HEK293 (cell line): ENCODE results near the gene ZNF860.
A peak's percentile ranks its signal among the peaks of the same experiment; 100 is the strongest.

Source experiments
- CTCF ChIA-PET: fragments of 350-600 bp; formaldehyde crosslinking; extraction: SDS; loops from one replicate; lab custom pipeline; 2021; ENCODE audit warnings: antibody characterized with exemption; lab: Yijun Ruan, JAX
- POLR2A ChIA-PET: fragments of 300-600 bp; formaldehyde crosslinking; extraction: SDS; loops from one replicate; lab custom pipeline; 2020; ENCODE audit warnings: antibody characterized with exemption, inconsistent platforms; lab: Yijun Ruan, JAX
- H3K27ac ChIP-seq: fragments of 200-500 bp; sonication (Bioruptor generic); 2 replicates; pipeline ENCODE4 v1.5.1; 2014; ENCODE audit warnings: low read depth, low read length, control low read depth, inconsistent platforms; ENCODE audit errors: extremely low read depth
- H3K36me3 ChIP-seq, 2 experiments: fragments of 200-500 bp in 1 of 2; sonication (Bioruptor generic) in 1 of 2; 1 replicate in 1 of 2; 2 replicates in 1 of 2; pipeline ENCODE4 v1.5.1; 2014 to 2017; ENCODE audit warnings: inconsistent platforms in 2 of 2, low read length in 2 of 2; ENCODE audit not compliant: control insufficient read depth in 2 of 2, insufficient read depth in 1 of 2
- H3K4me1 ChIP-seq: fragments of 200-500 bp; sonication (Bioruptor generic); 2 replicates; pipeline ENCODE4 v1.5.1; 2014; ENCODE audit warnings: mild to moderate bottlenecking, low read length, inconsistent platforms; ENCODE audit not compliant: control insufficient read depth, insufficient read depth
- H3K4me3 ChIP-seq: 2 replicates; pipeline ENCODE4 v1.5.1; 2011; ENCODE audit warnings: low read depth, mild to moderate bottlenecking, control low read depth, low read length, moderate library complexity
- H3K9me3 ChIP-seq: fragments of 200-500 bp; sonication (Bioruptor generic); 2 replicates; pipeline ENCODE4 v1.5.1; 2014; ENCODE audit warnings: low read depth, low read length, inconsistent platforms; ENCODE audit not compliant: control insufficient read depth, insufficient read depth
- GLI2 ChIP-seq: fragments of 450-650 bp; formaldehyde crosslinking; IDR thresholded peaks from 2 replicates; pipeline ENCODE4; 2017; ENCODE audit warnings: missing biosample characterization, missing genetic modification characterization, low read depth, borderline replicate concordance
- IKZF3 ChIP-seq: fragments of 450-650 bp; IDR thresholded peaks from 2 replicates; pipeline ENCODE4 v1.5.0; 2018; ENCODE audit warnings: missing biosample characterization, mild to moderate bottlenecking, missing genetic modification characterization, moderate library complexity
- MEIS1 ChIP-seq: sonication (generic); formaldehyde crosslinking; IDR thresholded peaks from 2 replicates; pipeline ENCODE4 v1.8.1; 2022; ENCODE audit warnings: missing genetic modification reagents, mild to moderate bottlenecking, borderline replicate concordance
- SP3 ChIP-seq: fragments of 450-650 bp; formaldehyde crosslinking; IDR thresholded peaks from 2 replicates; pipeline ENCODE4 v1.5.1; 2016; ENCODE audit warnings: missing biosample characterization, missing genetic modification characterization
- TRIM28 ChIP-seq: IDR thresholded peaks from 2 replicates; pipeline ENCODE4 v1.6.1; 2011; ENCODE audit warnings: low read length, control low read depth, borderline replicate concordance
- ZFP3 ChIP-seq: fragments of 450-650 bp; formaldehyde crosslinking; IDR thresholded peaks from 2 replicates; pipeline ENCODE4 v1.5.1; 2016; ENCODE audit warnings: low read depth, missing biosample characterization, missing genetic modification characterization
- ZIC2 ChIP-seq: fragments of 450-650 bp; formaldehyde crosslinking; IDR thresholded peaks from 2 replicates; pipeline ENCODE4 v1.5.1; 2016; ENCODE audit warnings: missing biosample characterization, missing genetic modification characterization
- ZNF266 ChIP-seq: fragments of 450-650 bp; formaldehyde crosslinking; IDR thresholded peaks from 2 replicates; pipeline ENCODE4 v1.5.1; 2016; ENCODE audit warnings: missing biosample characterization, missing genetic modification characterization, low read depth
- ZNF404 ChIP-seq: fragments of 450-650 bp; formaldehyde crosslinking; IDR thresholded peaks from 2 replicates; pipeline ENCODE4 v1.5.1; 2017; ENCODE audit warnings: missing biosample characterization, missing genetic modification characterization
- ZNF521 ChIP-seq: fragments of 450-650 bp; formaldehyde crosslinking; IDR thresholded peaks from 2 replicates; pipeline ENCODE4 v1.5.1; 2017; ENCODE audit warnings: missing biosample characterization, mild to moderate bottlenecking, missing genetic modification characterization
- ZNF530 ChIP-seq: fragments of 450-650 bp; formaldehyde crosslinking; IDR thresholded peaks from 2 replicates; pipeline ENCODE4 v1.5.1; 2016; ENCODE audit warnings: low read depth, missing biosample characterization, missing genetic modification characterization
- ZNF561 ChIP-seq: fragments of 450-650 bp; IDR thresholded peaks from 2 replicates; pipeline ENCODE4 v1.5.1; 2018; ENCODE audit warnings: missing biosample characterization, missing genetic modification characterization, borderline replicate concordance
- ZNF677 ChIP-seq: fragments of 450-650 bp; IDR thresholded peaks from 2 replicates; pipeline ENCODE4 v1.5.0; 2018; ENCODE audit warnings: missing biosample characterization, mild to moderate bottlenecking, missing genetic modification characterization, moderate library complexity
- ZNF768 ChIP-seq: fragments of 450-650 bp; formaldehyde crosslinking; IDR thresholded peaks from 2 replicates; pipeline ENCODE4 v1.5.1; 2018; ENCODE audit warnings: missing biosample characterization, mild to moderate bottlenecking, missing genetic modification characterization
- TF ChIP-seq, protein P1 (sequence below): fragments of 450-650 bp; formaldehyde crosslinking; IDR thresholded peaks from 2 replicates; pipeline ENCODE4 v1.5.1; 2016; ENCODE audit warnings: missing biosample characterization, missing genetic modification characterization
- TF ChIP-seq, protein P2 (sequence below): fragments of 450-650 bp; formaldehyde crosslinking; IDR thresholded peaks from 2 replicates; pipeline ENCODE4 v1.5.1; 2016; ENCODE audit warnings: missing biosample characterization, missing genetic modification characterization
- TF ChIP-seq, protein P3 (sequence below): fragments of 450-650 bp; formaldehyde crosslinking; IDR thresholded peaks from 2 replicates; pipeline ENCODE4 v1.5.1; 2016; ENCODE audit warnings: missing biosample characterization, missing genetic modification characterization
- TF ChIP-seq, protein P4 (sequence below): fragments of 450-650 bp; formaldehyde crosslinking; IDR thresholded peaks from 2 replicates; pipeline ENCODE4 v1.5.1; 2016; ENCODE audit warnings: missing biosample characterization, missing genetic modification characterization
- TF ChIP-seq, protein P5 (sequence below): fragments of 450-650 bp; formaldehyde crosslinking; IDR thresholded peaks from 2 replicates; pipeline ENCODE4 v1.5.1; 2016; ENCODE audit warnings: missing biosample characterization, missing genetic modification characterization, borderline replicate concordance
- TF ChIP-seq, protein P6 (sequence below): fragments of 450-650 bp; formaldehyde crosslinking; IDR thresholded peaks from 2 replicates; pipeline ENCODE4 v1.5.1; 2017; ENCODE audit warnings: missing biosample characterization, missing genetic modification characterization
- TF ChIP-seq, protein P7 (sequence below): fragments of 450-650 bp; formaldehyde crosslinking; IDR thresholded peaks from 2 replicates; pipeline ENCODE4 v1.5.1; 2016; ENCODE audit warnings: missing biosample characterization, missing genetic modification characterization

Gene ZNF860

DNA sequence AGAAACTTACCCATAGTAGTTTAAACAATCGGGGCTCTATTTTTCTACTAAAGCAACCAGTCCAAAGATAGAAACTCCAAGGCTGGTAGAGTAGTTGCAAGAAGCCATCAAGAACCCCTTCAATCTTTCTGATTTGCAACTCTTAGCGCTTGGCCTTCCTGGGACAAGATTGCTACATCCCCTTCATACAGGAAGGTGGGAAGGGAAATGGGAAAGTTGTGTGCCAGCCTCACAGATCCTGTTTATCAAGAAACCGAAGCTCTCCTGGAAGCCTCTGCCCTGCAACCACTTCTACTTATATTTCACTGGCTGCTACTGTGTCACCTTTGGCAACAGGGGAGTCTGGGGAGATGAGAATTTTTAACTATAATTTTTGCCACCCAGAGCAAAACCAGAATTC, 46.7 kb upstream of the ZNF860 start (continued):
- no peak for TF ChIP-seq ZNF768 (tag by site-specific recombination)
- no peak for TF ChIP-seq IKZF3
- TF ChIP-seq ZFP3 (tag by site-specific recombination): no peak
- no peak for TF ChIP-seq ZIC2 (tag by site-specific recombination)
- no peak for TF ChIP-seq GLI2
- TF ChIP-seq SP3 (tag by site-specific recombination): no peak
- TF ChIP-seq, protein P1, sequence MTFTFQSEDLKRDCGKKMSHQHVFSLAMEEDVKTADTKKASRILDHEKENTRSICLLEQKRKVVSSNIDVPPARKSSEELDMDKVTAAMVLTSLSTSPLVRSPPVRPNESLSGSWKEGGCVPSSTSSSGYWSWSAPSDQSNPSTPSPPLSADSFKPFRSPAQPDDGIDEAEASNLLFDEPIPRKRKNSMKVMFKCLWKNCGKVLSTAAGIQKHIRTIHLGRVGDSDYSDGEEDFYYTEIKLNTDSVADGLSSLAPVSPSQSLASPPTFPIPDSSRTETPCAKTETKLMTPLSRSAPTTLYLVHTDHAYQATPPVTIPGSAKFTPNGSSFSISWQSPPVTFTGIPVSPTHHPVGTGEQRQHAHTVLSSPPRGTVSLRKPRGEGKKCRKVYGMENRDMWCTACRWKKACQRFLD (tag by site-specific recombination): no peak

DNA sequence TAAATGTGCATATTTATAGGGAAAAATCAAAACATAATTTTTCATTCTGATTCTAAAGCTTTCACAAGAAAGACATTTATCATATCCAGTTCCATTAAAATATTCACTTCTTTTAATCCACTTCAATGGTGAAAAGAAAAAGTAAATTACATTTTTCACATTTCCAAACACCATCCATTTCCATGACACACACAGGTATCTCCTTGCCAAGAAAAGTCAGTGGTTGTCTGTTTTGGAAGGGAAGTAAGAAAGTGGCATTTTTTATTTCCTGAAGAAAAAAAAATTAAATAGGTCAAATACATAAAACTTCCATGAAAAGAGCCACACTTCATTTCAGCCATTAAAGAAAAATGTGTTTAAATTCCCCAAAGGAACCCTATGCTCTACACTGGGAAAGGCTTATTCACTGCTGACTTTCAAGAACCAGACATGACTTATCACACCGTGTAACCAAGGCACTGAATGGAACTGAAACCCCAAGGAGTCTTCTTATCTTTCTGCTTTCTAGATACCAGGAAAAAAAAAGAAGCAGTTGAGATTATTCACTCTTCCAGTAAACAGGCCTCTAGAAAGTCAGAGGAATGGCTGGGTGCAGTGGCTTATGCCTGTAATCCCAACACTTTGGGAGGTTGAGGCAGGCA, 45.0 kb upstream of the ZNF860 start:
- CTCF ChIA-PET: no interaction called here
- peaks cover 5% of the 10 kb centered on the region; the same call in 1 of the 2 replicates for H3K4me1 ChIP-seq
- H3K9me3 ChIP-seq: no peaks in the 10 kb centered on the region
- POLR2A ChIA-PET: no interaction called here
- TF ChIP-seq TRIM28: no peak
- no peak for TF ChIP-seq ZNF677 (tag by site-specific recombination)
- no peak for TF ChIP-seq ZNF530 (tag by site-specific recombination)
- no peak for TF ChIP-seq ZNF768 (tag by site-specific recombination)
- no peak for TF ChIP-seq ZNF561
- TF ChIP-seq ZNF521 (tag by site-specific recombination): no peak
- TF ChIP-seq, protein P2, sequence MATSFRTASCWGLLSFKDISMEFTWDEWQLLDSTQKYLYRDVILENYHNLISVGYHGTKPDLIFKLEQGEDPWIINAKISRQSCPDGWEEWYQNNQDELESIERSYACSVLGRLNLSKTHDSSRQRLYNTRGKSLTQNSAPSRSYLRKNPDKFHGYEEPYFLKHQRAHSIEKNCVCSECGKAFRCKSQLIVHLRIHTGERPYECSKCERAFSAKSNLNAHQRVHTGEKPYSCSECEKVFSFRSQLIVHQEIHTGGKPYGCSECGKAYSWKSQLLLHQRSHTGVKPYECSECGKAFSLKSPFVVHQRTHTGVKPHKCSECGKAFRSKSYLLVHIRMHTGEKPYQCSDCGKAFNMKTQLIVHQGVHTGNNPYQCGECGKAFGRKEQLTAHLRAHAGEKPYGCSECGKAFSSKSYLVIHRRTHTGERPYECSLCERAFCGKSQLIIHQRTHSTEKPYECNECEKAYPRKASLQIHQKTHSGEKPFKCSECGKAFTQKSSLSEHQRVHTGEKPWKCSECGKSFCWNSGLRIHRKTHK (tag by site-specific recombination): no peak
- TF ChIP-seq, protein P3, sequence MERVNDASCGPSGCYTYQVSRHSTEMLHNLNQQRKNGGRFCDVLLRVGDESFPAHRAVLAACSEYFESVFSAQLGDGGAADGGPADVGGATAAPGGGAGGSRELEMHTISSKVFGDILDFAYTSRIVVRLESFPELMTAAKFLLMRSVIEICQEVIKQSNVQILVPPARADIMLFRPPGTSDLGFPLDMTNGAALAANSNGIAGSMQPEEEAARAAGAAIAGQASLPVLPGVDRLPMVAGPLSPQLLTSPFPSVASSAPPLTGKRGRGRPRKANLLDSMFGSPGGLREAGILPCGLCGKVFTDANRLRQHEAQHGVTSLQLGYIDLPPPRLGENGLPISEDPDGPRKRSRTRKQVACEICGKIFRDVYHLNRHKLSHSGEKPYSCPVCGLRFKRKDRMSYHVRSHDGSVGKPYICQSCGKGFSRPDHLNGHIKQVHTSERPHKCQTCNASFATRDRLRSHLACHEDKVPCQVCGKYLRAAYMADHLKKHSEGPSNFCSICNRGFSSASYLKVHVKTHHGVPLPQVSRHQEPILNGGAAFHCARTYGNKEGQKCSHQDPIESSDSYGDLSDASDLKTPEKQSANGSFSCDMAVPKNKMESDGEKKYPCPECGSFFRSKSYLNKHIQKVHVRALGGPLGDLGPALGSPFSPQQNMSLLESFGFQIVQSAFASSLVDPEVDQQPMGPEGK: no peak
- TF ChIP-seq, protein P4, sequence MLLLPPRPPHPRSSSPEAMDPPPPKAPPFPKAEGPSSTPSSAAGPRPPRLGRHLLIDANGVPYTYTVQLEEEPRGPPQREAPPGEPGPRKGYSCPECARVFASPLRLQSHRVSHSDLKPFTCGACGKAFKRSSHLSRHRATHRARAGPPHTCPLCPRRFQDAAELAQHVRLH (tag by site-specific recombination): no peak
- no peak for TF ChIP-seq MEIS1 (CRISPR knock-in tag)
- H3K27ac ChIP-seq: no peak overlapping the region
- no peaks in the 10 kb centered on the region for H3K36me3 ChIP-seq
- no peak overlapping the region for H3K4me3 ChIP-seq

DNA sequence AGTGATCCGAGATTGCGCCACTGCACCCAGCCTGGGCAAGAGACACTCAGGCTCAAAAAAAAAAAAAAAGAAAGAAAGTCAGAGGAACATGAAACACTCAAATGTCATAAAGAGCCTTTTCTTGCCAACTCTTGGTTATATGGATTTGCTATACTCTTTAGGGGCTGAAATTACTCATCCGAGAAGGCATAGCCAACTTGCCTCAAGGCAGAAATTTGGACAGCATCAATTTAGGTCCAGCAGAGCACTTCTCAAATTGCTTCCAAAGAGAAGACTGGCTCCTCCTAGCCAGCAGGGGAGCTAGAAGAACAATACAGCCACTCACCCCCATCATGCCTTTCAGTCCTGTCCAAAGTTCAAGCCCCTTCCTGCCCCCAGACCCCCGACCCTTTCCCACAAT, 44.3 kb upstream of the ZNF860 start:
- POLR2A ChIA-PET: no interaction called here
- Histone ChIP-seq H3K36me3 (no peaks in the 10 kb centered on the region), H3K27ac (no peak overlapping the region), H3K4me3 (no peak overlapping the region), H3K4me1 (peaks cover 5% of the 10 kb centered on the region; the same call in 1 of the 2 replicates), H3K9me3 (no peaks in the 10 kb centered on the region)
- CTCF ChIA-PET: interaction anchor here (0.6 kb wide), 1 partner anchor 58 kb away, joined by 4 read pairs; no protein-coding TSS in a partner anchor
- TF ChIP-seq, protein P5, sequence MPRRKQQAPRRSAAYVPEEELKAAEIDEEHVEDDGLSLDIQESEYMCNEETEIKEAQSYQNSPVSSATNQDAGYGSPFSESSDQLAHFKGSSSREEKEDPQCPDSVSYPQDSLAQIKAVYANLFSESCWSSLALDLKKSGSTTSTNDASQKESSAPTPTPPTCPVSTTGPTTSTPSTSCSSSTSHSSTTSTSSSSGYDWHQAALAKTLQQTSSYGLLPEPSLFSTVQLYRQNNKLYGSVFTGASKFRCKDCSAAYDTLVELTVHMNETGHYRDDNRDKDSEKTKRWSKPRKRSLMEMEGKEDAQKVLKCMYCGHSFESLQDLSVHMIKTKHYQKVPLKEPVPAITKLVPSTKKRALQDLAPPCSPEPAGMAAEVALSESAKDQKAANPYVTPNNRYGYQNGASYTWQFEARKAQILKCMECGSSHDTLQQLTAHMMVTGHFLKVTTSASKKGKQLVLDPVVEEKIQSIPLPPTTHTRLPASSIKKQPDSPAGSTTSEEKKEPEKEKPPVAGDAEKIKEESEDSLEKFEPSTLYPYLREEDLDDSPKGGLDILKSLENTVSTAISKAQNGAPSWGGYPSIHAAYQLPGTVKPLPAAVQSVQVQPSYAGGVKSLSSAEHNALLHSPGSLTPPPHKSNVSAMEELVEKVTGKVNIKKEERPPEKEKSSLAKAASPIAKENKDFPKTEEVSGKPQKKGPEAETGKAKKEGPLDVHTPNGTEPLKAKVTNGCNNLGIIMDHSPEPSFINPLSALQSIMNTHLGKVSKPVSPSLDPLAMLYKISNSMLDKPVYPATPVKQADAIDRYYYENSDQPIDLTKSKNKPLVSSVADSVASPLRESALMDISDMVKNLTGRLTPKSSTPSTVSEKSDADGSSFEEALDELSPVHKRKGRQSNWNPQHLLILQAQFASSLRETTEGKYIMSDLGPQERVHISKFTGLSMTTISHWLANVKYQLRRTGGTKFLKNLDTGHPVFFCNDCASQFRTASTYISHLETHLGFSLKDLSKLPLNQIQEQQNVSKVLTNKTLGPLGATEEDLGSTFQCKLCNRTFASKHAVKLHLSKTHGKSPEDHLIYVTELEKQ: no peak
- TF ChIP-seq, protein P6, sequence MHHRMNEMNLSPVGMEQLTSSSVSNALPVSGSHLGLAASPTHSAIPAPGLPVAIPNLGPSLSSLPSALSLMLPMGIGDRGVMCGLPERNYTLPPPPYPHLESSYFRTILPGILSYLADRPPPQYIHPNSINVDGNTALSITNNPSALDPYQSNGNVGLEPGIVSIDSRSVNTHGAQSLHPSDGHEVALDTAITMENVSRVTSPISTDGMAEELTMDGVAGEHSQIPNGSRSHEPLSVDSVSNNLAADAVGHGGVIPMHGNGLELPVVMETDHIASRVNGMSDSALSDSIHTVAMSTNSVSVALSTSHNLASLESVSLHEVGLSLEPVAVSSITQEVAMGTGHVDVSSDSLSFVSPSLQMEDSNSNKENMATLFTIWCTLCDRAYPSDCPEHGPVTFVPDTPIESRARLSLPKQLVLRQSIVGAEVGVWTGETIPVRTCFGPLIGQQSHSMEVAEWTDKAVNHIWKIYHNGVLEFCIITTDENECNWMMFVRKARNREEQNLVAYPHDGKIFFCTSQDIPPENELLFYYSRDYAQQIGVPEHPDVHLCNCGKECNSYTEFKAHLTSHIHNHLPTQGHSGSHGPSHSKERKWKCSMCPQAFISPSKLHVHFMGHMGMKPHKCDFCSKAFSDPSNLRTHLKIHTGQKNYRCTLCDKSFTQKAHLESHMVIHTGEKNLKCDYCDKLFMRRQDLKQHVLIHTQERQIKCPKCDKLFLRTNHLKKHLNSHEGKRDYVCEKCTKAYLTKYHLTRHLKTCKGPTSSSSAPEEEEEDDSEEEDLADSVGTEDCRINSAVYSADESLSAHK (tag by site-specific recombination): peak; percentile 38; the same call in 1 of the 2 replicates
- TF ChIP-seq, protein P7, sequence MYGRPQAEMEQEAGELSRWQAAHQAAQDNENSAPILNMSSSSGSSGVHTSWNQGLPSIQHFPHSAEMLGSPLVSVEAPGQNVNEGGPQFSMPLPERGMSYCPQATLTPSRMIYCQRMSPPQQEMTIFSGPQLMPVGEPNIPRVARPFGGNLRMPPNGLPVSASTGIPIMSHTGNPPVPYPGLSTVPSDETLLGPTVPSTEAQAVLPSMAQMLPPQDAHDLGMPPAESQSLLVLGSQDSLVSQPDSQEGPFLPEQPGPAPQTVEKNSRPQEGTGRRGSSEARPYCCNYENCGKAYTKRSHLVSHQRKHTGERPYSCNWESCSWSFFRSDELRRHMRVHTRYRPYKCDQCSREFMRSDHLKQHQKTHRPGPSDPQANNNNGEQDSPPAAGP (tag by site-specific recombination): no peak
- TF ChIP-seq ZNF404 (tag by site-specific recombination): no peak
- no peak for TF ChIP-seq ZNF266 (tag by site-specific recombination)
